KOPT-K1 (cell line): ENCODE measurements around the gene MAPK14.

Source experiments
- H3K27ac ChIP-seq: fragments of 200-600 bp; sonication (generic); 2 replicates; pipeline ENCODE4 v1.5.1; 2016; ENCODE audit warnings: antibody characterized with exemption, mild to moderate bottlenecking, low read depth, low read length; ENCODE audit not compliant: poor library complexity, severe bottlenecking
- H3K36me3 ChIP-seq: fragments of 200-600 bp; sonication (generic); 2 replicates; pipeline ENCODE4 v1.5.1; 2017; ENCODE audit warnings: antibody characterized with exemption, mild to moderate bottlenecking, low read length, moderate library complexity; ENCODE audit not compliant: insufficient read depth
- H3K9me3 ChIP-seq: fragments of 200-600 bp; sonication (generic); 2 replicates; pipeline ENCODE4 v1.5.1; 2017; ENCODE audit warnings: antibody characterized with exemption, low read length, mild to moderate bottlenecking; ENCODE audit not compliant: insufficient read depth, poor library complexity, severe bottlenecking

The MAPK14 gene

DNA sequence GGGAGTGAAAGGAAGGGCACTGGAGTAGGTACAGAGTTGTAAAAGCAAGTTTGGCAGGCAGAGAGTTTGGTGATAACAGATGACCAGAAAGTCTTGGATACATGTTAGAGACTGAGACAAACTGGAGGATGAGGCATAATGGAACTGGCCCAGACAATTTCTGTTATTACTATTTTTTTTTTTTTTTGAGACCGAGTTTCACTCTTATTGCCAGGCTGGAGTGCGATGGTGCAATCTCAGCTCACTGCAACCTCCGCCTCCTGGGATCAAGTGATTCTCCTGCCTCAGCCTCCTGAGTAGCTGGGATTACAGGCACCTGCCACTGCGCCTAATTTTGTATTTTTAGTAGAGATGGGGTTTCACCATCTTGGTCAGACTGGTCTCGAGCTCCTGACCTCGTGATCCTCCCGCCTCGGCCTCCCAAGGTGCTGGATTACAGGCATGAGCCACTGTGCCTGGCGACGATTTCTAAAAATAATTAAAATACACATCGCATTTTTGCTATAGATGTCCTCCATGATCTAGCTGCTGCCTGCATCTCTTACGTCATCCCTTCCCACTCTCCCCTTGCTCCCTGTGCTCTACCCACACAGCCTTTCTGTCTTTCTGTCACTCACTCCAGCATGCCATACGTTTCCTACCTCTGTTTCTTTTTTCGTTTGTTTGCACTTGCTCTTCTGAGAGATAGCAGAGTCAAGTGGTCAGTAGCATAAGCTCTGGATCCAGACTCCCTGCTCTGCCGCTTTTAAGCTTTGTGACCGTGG is 23.5 kb downstream of the MAPK14 start:
- Histone ChIP-seq H3K27ac (no peak overlapping the region), H3K9me3 (no peaks in the 10 kb centered on the region), H3K36me3 (peaks cover 37% of the 10 kb centered on the region)

DNA sequence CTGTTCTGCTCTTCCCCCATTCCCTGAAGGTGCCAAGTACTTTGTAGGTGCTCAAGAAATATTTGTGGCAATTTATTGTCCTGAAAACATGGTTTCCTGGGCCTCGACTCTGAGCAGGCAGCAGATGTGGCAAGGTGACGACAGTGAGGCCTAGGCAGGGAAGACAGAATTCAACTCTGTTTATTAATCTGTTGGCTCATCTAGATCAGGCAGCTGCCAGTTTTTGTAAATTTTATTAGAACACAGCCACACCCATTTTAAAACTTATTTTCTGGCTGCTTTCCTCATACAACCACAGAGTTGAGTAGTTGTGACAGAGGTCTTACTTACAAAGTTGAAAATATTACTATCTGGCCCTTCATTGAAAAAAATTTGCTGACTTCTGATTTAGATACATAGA is 24.5 kb downstream of the MAPK14 start:
- Histone ChIP-seq H3K36me3 (peaks cover 45% of the 10 kb centered on the region), H3K27ac (no peak overlapping the region), H3K9me3 (no peaks in the 10 kb centered on the region)

DNA sequence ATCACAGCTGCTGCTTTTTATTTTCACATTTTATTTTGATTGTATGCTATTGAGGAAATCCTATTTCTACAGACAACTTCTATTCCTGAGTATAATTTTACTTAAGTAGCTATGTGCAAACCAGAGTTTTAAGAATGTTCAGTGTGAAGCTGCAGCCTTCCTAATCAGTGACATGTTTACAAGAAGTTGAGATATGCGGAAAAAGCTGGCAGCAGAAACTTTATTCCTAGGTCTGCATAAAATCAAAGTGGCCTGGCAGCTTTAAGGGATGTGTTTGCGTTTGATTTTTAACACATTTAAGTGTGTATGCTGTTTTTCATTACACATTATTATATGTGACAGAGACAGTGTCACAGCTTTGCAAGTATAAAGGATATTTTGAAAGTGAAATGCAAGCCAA is 26.3 kb downstream of the MAPK14 start:
- H3K9me3 ChIP-seq: no peaks in the 10 kb centered on the region
- peaks cover 49% of the 10 kb centered on the region for H3K36me3 ChIP-seq
- no peak overlapping the region for H3K27ac ChIP-seq

DNA sequence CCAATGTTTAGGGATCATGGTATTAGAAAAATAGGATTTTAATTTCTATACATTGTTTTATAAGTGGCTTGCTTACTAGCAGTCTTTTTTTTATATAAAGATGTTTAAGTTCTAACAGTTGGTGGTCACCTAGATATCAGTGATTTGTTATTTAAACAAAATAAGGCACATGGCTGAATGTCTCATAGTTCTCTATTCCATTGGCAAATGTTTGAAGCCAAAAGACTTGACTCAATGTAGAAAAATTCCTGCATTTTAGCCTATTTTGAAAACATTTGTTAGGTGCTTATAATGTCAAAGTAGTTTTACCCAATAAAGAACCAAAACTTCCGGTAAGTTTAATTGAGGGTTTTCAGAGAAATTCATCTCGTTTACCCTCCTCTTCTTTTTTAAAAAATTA is 26.8 kb downstream of the MAPK14 start:
- H3K27ac ChIP-seq: peak overlapping the region; percentile 13
- no peaks in the 10 kb centered on the region for H3K9me3 ChIP-seq
- peaks cover 53% of the 10 kb centered on the region for H3K36me3 ChIP-seq

DNA sequence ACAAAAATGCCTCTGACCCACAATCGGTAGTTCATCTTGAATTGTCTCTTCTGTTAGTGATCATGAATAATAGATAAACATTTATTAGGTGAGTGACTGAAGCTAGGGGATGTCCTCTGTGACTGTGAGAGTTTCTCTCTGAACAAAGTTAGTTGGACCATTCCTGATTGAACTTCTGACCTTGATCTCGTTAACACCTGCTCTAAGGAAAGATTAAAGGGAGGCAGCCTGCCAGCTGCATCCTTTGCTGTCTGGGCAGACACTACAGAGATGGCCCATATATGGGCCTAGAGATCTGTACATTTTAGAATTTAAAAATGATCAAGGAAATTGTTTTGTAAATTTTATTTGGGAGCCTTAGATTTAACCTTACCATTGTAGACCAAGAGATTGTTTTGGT is 27.3 kb downstream of the MAPK14 start:
- H3K9me3 ChIP-seq: no peaks in the 10 kb centered on the region
- peak overlapping the region; percentile 13 for H3K27ac ChIP-seq
- peaks cover 58% of the 10 kb centered on the region for H3K36me3 ChIP-seq

DNA sequence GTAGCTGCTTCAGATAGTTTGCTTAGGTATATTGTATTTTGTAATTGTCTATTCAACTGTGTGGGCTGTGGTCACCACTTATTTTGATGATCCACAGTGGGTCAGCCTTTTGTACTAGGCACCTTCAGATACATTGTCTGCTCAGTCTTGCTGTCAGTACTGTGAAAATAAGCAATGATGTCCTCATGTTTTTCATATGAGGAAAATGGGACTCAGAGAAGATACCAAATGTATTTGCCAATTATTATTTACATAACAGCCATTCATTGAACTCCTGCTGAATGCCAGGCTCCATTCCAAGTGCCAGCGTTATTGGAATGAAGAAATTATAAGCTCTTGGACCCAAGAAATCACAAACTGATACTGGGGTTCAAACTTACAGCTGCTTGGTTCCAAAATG is 28.6 kb downstream of the MAPK14 start:
- H3K27ac ChIP-seq: no peak overlapping the region
- H3K9me3 ChIP-seq: no peaks in the 10 kb centered on the region
- peaks cover 70% of the 10 kb centered on the region for H3K36me3 ChIP-seq

DNA sequence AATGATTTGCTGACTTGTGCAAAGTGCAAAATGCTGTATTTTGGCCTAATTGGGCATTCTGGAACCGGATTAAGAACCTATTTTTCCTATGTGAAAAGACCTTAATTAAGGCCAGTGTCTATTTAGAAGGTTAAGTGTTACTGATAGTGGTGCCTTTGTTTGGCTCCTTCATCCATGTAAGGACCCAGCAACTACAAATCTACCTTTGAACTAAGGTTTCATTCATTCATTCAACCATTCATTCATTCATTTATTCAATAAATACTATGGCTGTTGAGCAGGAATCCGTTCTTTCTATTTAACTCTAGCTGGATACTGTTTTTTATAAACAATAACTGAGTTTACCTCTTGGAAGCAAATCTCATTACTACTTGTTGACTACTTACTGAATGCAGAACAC is 33.6 kb downstream of the MAPK14 start:
- H3K36me3 ChIP-seq: peaks cover 76% of the 10 kb centered on the region

DNA sequence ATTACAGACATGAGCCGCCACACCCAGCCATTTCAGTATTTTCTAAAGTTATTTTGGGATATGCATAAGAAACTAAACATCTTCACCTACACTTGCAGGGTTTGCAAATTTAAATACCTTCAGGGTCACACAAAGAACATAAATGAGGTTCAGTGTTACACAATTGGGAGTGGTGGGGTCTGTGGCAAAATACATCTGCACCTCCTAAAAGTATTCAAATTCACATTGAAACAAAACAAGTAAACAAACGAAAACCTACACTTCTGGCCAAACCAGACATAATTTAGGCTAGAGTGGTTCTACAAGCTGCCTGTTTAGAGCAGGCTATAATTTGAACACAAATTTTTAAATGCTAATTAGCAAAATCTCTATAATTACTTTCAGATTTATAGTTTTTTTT is 34.6 kb downstream of the MAPK14 start:
- Histone ChIP-seq H3K36me3 (peaks cover 68% of the 10 kb centered on the region), H3K9me3 (no peaks in the 10 kb centered on the region), H3K27ac (no peak overlapping the region)

More for the DNA sequence above, 33.6 kb downstream of the MAPK14 start:
- no peak overlapping the region for H3K27ac ChIP-seq
- H3K9me3 ChIP-seq: no peaks in the 10 kb centered on the region

DNA sequence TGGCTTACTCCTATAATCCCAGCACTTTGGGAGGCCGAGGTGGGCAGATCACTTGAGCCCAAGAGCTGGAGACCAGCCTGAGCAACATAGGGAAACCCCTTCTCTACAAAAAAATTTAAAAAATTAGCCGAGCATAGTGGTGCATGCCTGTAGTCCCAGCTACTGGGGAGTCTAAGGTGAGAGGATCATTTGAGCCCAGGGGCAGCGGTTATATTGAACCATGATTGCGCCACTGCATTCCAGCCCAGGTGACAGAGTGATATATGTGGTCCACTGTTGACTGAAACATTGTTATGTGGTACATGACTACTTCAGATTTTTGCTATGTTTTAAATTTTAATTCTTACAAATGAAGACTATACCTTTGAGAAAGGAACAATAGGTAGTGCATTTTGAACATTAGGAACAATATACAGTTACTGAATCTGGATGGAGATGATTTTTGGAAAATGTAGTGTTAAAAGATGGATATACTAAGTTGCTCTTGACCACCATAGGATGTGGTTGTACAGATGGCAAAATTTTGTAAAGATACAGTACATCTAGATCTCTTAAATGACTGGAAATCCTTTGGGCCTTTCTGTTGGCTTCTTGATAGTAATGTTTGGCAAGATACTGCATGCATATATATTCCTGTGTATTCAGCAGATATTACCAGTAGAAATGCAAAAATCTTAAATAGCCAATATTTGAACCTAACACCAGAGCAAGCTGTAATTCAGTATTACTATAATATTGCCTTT is 35.9 kb downstream of the MAPK14 start:
- H3K9me3 ChIP-seq: no peaks in the 10 kb centered on the region
- no peak overlapping the region for H3K27ac ChIP-seq
- H3K36me3 ChIP-seq: peaks cover 67% of the 10 kb centered on the region

DNA sequence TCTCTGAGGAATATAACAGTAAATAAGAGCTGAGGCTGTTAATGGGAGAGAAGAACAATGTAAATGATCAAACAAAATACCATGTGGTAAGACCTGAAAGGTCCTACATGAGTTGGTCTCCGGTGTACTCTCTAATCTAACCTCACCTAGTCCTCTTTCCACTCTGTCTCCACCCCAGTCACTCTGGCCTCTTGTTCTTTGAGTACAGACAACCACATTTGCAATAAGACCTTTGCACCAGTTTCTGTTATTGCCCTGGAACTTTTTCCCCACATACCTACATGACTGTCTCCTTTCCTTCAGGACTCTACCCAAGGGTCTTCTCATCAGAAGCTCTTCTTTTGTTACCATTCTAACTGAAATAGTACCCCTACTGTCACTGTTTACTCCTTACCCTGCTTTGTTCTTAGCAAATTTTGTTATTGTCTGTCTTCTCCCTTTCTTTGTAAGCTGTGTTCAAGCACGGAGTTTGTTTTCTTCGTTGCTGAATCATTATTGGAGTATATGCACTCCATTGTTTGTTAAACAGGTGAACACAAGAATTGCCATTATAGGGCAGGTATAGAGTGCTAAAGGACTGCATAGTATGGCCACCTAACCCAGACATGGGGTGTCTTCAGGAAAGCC is 37.3 kb downstream of the MAPK14 start:
- Histone ChIP-seq H3K27ac (no peak overlapping the region), H3K9me3 (no peaks in the 10 kb centered on the region), H3K36me3 (peaks cover 56% of the 10 kb centered on the region)

DNA sequence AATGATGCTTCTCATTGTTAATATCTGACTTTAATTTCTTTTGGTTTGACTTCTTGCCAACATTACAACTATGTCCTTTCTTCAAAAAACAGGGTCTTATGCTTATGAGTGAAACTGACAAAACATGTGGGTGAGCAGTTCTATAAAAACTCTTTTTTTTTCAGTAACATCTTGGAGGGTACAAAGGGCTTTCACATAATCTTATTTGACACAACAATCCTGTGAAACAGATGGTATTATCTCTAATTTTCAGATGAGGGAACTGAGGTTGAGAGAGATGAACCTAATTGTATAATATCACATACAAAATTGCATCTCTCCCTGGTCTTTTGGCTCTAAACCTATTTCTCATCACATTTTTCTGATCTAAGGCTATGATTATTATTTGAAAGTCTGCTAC is 38.3 kb downstream of the MAPK14 start:
- no peaks in the 10 kb centered on the region for H3K9me3 ChIP-seq
- H3K36me3 ChIP-seq: peaks cover 46% of the 10 kb centered on the region
- no peak overlapping the region for H3K27ac ChIP-seq

DNA sequence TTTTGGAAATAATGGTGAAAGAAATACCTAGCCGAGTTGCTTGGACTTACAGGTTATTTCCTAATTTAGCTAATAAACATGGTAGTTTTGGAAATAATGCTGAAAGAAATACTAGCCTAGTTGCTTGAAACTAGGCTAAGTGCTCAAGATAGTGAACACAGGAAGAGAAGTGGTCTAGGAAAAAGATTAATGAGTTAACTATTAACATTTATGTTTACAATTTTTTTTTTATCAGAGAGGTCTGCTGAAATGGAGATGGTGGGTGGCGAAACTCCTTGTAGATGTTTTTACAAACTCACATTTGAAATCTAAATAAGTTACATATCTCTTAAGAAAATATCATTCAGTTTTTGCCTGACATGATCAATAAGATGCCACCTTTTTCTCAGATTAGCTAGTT is 39.2 kb downstream of the MAPK14 start:
- H3K9me3 ChIP-seq: no peaks in the 10 kb centered on the region
- H3K27ac ChIP-seq: no peak overlapping the region
- H3K36me3 ChIP-seq: peaks cover 37% of the 10 kb centered on the region

DNA sequence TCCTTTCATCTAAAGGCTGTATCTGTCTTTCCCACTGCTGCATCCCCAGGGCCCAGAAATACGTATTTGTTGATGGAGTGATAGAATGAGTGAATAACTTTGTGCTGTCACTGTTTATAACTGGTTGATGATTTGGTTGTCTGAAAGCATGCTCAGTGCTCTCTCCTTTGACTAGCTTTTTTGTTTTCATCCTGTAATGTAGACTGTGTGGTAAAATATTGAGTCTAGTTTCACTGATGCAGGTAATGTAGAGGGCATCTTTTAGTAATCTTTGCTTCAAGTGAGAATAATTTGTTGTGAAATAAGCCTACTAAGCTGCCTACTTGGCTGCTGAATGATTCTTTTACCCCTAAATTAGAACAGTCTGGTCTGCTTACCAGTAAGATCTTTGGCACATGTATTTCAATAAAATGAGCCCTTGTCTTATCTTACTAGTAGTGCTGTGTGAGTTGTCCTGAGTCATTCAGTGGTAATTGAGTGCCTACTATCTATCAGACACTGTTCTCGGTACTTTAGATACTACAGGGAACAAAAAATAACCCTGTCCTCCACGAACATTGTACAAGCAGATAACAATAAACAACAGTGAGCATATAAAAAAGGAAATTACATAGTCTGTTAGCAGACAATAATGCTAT is 39.9 kb downstream of the MAPK14 start:
- Histone ChIP-seq H3K9me3 (no peaks in the 10 kb centered on the region), H3K36me3 (peaks cover 31% of the 10 kb centered on the region), H3K27ac (no peak overlapping the region)

DNA sequence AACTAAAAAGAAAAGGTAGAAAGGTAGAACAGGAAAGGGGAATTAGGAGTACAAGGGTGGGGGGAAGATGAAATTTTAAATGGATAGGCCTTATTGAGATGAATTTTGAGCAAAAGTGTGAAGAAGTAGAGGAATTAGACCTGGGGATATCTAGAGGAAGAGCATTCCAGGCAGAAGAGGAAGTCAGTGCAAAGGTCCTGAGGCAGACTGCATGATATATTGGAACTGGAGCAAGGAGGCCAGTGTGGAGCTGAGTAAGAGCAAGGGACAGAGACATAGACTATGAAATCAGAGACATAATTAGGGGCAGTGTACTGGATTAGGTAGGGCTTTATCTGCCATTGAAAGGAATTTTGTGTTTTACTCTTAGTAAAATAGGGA is 40.4 kb downstream of the MAPK14 start:
- H3K36me3 ChIP-seq: peaks cover 28% of the 10 kb centered on the region
- H3K27ac ChIP-seq: no peak overlapping the region

DNA sequence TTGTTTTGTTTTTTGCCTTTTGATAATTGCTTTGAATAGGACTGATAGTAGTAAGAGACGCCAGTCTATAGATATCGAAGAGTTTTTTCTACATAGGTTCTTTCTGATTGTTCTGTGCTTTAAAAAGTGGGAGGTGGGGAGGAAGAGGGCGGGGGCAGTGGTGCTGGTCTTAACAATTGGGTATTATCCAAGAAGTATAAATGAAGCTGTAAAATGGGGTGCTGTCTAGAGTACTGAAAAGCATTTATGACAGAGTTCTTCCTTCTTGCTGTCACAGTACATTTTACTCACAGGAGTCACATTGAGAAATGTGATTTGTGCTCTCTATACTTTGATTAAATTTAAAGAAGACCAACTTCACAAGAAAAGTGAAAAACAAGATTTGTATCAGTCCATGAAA is 41.0 kb downstream of the MAPK14 start:
- no peak overlapping the region for H3K27ac ChIP-seq
- H3K36me3 ChIP-seq: peaks cover 24% of the 10 kb centered on the region
- H3K9me3 ChIP-seq: no peaks in the 10 kb centered on the region

More for the DNA sequence above, 40.4 kb downstream of the MAPK14 start:
- no peaks in the 10 kb centered on the region for H3K9me3 ChIP-seq
